Endothelial cell of umbilical vein (primary cell): ENCODE data around the gene EP300. TPM values are rescaled to one million over a fixed set of nuclear protein-coding genes. Genes with fewer than 3 reads are reported as not detected.

ENCODE experiments used
- BruUV-seq: library from RNA; stranded (reverse); fragments of 400-500 nt; replicated peaks from 2 replicates; lab custom pipeline; 2021; lab: Mats Ljungman, UMichigan
- CTCF ChIA-PET: fragments of 300-600, 350-600 bp; sonication (Branson Sonifier 250); formaldehyde crosslinking; loops from one replicate; lab custom pipeline; 2021; ENCODE audit warnings: antibody characterized with exemption, inconsistent platforms; lab: Charles Lee
- POLR2A ChIA-PET: fragments of 300-600, 350-600 bp; sonication (Branson Sonifier 250); formaldehyde crosslinking; loops from one replicate; lab custom pipeline; 2021; ENCODE audit warnings: antibody characterized with exemption, inconsistent platforms; lab: Charles Lee
- DNase-seq: peaks from one replicate; pipeline ENCODE4 v3.0.0-alpha.2; 2011; ENCODE audit warnings: low read depth, low spot score
- FAIRE-seq: peaks from 2 replicates; lab custom pipeline; 2011; peaks lifted over from hg19 to GRCh38; lab: Jason Lieb, UNC
- H2AFZ ChIP-seq: 2 replicates; pipeline ENCODE4 v1.6.0; 2012; ENCODE audit warnings: low read depth, low read length, control low read depth, inconsistent platforms
- H3K27ac ChIP-seq: 2 replicates; pipeline ENCODE4 v1.5.1; 2011; ENCODE audit warnings: low read depth, mild to moderate bottlenecking, control low read depth, low read length, moderate library complexity; ENCODE audit not compliant: insufficient read depth
- H3K27me3 ChIP-seq, 2 experiments: 2 replicates each; pipeline versions ENCODE4 v1.6.0 to v1.6.1; 2011; ENCODE audit warnings: low read length in 2 of 2, mixed read lengths in 1 of 2; ENCODE audit not compliant: control insufficient read depth in 2 of 2, insufficient read depth in 2 of 2
- H3K36me3 ChIP-seq, 2 experiments: 2 replicates in 1 of 2; 3 replicates in 1 of 2; pipeline ENCODE4 v1.5.1; 2011; ENCODE audit warnings: low read length in 2 of 2, mild to moderate bottlenecking in 1 of 2, moderate library complexity in 1 of 2; ENCODE audit not compliant: control insufficient read depth in 2 of 2, insufficient read depth in 2 of 2; ENCODE audit errors: extremely low read depth in 1 of 2
- H3K4me1 ChIP-seq: 3 replicates; pipeline ENCODE4 v1.5.1; 2011; ENCODE audit warnings: mild to moderate bottlenecking, low read length; ENCODE audit not compliant: control insufficient read depth, insufficient read depth; ENCODE audit errors: extremely low read depth
- H3K4me2 ChIP-seq: 2 replicates; pipeline ENCODE4 v1.6.1; 2011; ENCODE audit warnings: low read length, control low read depth, mixed read lengths; ENCODE audit not compliant: insufficient read depth
- H3K4me3 ChIP-seq, 3 experiments: fragments of 200-600 bp in 1 of 3; sonication (generic), shearing (Covaris generic) in 1 of 3; replicated peaks in 1 of 3; 2 replicates each; pipeline ENCODE4 v1.5.1; 2011 to 2016; ENCODE audit warnings: control low read depth in 3 of 3, low read length in 3 of 3, mild to moderate bottlenecking in 2 of 3, inconsistent platforms in 1 of 3, low read depth in 1 of 3, moderate library complexity in 1 of 3; ENCODE audit not compliant: insufficient read depth in 1 of 3
- H3K79me2 ChIP-seq: 2 replicates; pipeline ENCODE4 v1.6.0; 2012; ENCODE audit warnings: low read length, inconsistent platforms; ENCODE audit not compliant: control insufficient read depth, insufficient read depth
- H3K9ac ChIP-seq: replicated peaks from 2 replicates; pipeline ENCODE3; 2011; ENCODE audit warnings: low read length, control low read depth; ENCODE audit not compliant: insufficient read depth; ENCODE audit errors: extremely low read depth
- H3K9me1 ChIP-seq: replicated peaks from 3 replicates; pipeline ENCODE4 v1.6.0; 2011; ENCODE audit warnings: mild to moderate bottlenecking, low read length; ENCODE audit not compliant: control insufficient read depth, insufficient read depth; ENCODE audit errors: extremely low read depth
- H3K9me3 ChIP-seq: replicated peaks from 2 replicates; pipeline ENCODE4 v1.5.1; 2012; ENCODE audit warnings: low read length, inconsistent platforms; ENCODE audit not compliant: control insufficient read depth, insufficient read depth
- H4K20me1 ChIP-seq: replicated peaks from 2 replicates; pipeline ENCODE3; 2011; ENCODE audit warnings: mild to moderate bottlenecking, low read length; ENCODE audit not compliant: control insufficient read depth, insufficient read depth; ENCODE audit errors: extremely low read depth
- EZH2 ChIP-seq: IDR thresholded peaks from 2 replicates; pipeline ENCODE4 v1.6.1; 2012; ENCODE audit warnings: borderline replicate concordance, low read depth, mild to moderate bottlenecking, moderate library complexity, low read length, inconsistent platforms; ENCODE audit not compliant: severe bottlenecking
- FOS ChIP-seq: IDR thresholded peaks from 2 replicates; pipeline ENCODE4 v1.6.1; 2011; ENCODE audit warnings: mild to moderate bottlenecking, low read length, moderate library complexity, borderline replicate concordance; ENCODE audit not compliant: insufficient read depth
- GATA2 ChIP-seq: IDR thresholded peaks from 2 replicates; pipeline ENCODE4 v1.7.0; 2011; ENCODE audit warnings: low read depth, mild to moderate bottlenecking, moderate library complexity, mixed read lengths, low read length; ENCODE audit not compliant: insufficient read length, insufficient read depth
- JUN ChIP-seq: IDR thresholded peaks from 2 replicates; pipeline ENCODE4 v1.6.1; 2011; ENCODE audit warnings: borderline replicate concordance, low read depth; ENCODE audit not compliant: insufficient read length, insufficient read depth
- MAX ChIP-seq: IDR thresholded peaks from 2 replicates; pipeline ENCODE4 v1.6.1; 2011; ENCODE audit not compliant: insufficient read depth, insufficient read length
- MYC ChIP-seq: IDR thresholded peaks from one replicate; pipeline ENCODE4 v1.6.1; 2011; ENCODE audit warnings: mild to moderate bottlenecking, low read depth, low read length
- POLR2A ChIP-seq: IDR thresholded peaks from 2 replicates; pipeline ENCODE4 v1.6.1; 2012; ENCODE audit warnings: low read depth, mild to moderate bottlenecking, control low read depth, low read length
- POLR2AphosphoS5 ChIP-seq: IDR thresholded peaks from 2 replicates; pipeline ENCODE4 v1.6.1; 2012; ENCODE audit warnings: low read depth, mild to moderate bottlenecking, control low read depth, low read length, moderate library complexity; ENCODE audit not compliant: insufficient read depth
- dilution Hi-C: fragments of 300-500 bp; cut with MboI; formaldehyde crosslinking; loops from one replicate; pipeline ENCODE4 v1.15.0; 2019; ENCODE audit warnings: low sequenced_read_pairs; ENCODE audit not compliant: extremely low pct_ligation_motif_present
- intact Hi-C: fragments of 100-400 bp; cut with micrococcal nuclease; formaldehyde crosslinking; loops from one replicate; pipeline ENCODE4 v1.10.0; 2022
- polyA plus RNA-seq, 4 experiments: library from polyadenylated mRNA; depleted of rRNA in 3 of 4; stranded (reverse) in 3 of 4; unstranded in 1 of 4; fragments of >200 nt; gene quantifications; 2 replicates each; pipeline versions ENCODE4 v1.2.1 to v1.2.3, GENCODE V29; 2011 to 2012; ENCODE audit warnings: missing spikeins in 1 of 4
- total RNA-seq: library from RNA; stranded (reverse); gene quantifications from 2 replicates; pipeline ENCODE4 v1.2.3, GENCODE V29; 2021
- TF ChIP-seq, protein P1 (sequence below), 2 donors: IDR thresholded peaks; 1 replicate in 1 of 2; 2 replicates in 1 of 2; pipeline ENCODE4 v1.5.1; 2011; ENCODE audit warnings: low read length in 2 of 2, mild to moderate bottlenecking in 2 of 2, moderate library complexity in 2 of 2, control low read depth in 1 of 2, inconsistent platforms in 1 of 2, low read depth in 1 of 2; ENCODE audit not compliant: insufficient read depth in 1 of 2; ENCODE audit errors: extremely low read depth in 1 of 2

EP300 gene
- total and polyA plus RNA-seq, 2 donors (not counting 3 experiments of a cell fraction or from before 2014, with no cell fraction given): 24.4 to 63.0 TPM

DNA sequence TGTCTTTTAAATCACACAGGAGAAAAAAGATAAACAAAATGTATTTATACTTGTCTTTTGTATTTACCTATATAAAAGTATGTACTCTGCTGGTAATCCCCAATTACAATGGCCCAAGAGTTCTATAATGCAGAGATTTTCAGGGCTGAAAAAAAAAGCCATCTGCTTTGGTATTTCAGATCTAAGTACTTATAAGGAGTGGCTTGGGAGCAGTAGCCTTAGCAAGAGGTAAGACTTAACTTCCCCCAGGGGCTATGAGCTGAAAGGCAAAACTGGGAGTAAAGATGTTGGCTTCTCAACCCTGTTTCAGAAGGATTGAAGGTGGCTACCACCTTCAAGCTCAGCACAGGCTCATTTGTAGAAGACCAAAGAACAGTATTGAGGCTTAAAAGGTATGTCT, 35.3 kb upstream of the EP300 start:
- BruUV-seq: no TSS peak
- no peaks in the 10 kb centered on the region for H3K9me3 ChIP-seq
- no peak overlapping the region for H3K4me3 ChIP-seq
- H3K4me2 ChIP-seq: no peak overlapping the region
- no peak overlapping the region for H3K27ac ChIP-seq
- no peaks in the 10 kb centered on the region for H3K4me1 ChIP-seq
- dilution Hi-C loops (no loop called here), intact Hi-C loops (no loop called here)
- no peaks in the 10 kb centered on the region for H3K79me2 ChIP-seq
- no peaks in the 10 kb centered on the region for H3K36me3 ChIP-seq
- H4K20me1 ChIP-seq: no peaks in the 10 kb centered on the region
- H3K9ac ChIP-seq: no peak overlapping the region
- CTCF ChIA-PET: no interaction called here
- H2AFZ ChIP-seq: no peak overlapping the region
- FAIRE-seq: no peak
- POLR2A ChIA-PET: no interaction called here
- H3K27me3 ChIP-seq: no peaks in the 10 kb centered on the region
- no peak for DNase-seq
- no peaks in the 10 kb centered on the region for H3K9me1 ChIP-seq
- TF ChIP-seq GATA2: no peak
- TF ChIP-seq, protein P1, sequence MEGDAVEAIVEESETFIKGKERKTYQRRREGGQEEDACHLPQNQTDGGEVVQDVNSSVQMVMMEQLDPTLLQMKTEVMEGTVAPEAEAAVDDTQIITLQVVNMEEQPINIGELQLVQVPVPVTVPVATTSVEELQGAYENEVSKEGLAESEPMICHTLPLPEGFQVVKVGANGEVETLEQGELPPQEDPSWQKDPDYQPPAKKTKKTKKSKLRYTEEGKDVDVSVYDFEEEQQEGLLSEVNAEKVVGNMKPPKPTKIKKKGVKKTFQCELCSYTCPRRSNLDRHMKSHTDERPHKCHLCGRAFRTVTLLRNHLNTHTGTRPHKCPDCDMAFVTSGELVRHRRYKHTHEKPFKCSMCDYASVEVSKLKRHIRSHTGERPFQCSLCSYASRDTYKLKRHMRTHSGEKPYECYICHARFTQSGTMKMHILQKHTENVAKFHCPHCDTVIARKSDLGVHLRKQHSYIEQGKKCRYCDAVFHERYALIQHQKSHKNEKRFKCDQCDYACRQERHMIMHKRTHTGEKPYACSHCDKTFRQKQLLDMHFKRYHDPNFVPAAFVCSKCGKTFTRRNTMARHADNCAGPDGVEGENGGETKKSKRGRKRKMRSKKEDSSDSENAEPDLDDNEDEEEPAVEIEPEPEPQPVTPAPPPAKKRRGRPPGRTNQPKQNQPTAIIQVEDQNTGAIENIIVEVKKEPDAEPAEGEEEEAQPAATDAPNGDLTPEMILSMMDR (IDR thresholded peaks at IDR 0.05; ENCODE audit: extremely low read depth in 1 of 2, insufficient read depth in 1 of 2, low read depth in 1 of 2, low read length in 2 of 2): no peak
- TF ChIP-seq EZH2: no peak
- TF ChIP-seq POLR2A: no peak
- TF ChIP-seq MAX: no peak
- TF ChIP-seq FOS: no peak
- TF ChIP-seq JUN: no peak
- TF ChIP-seq MYC: no peak
- no peak for TF ChIP-seq POLR2AphosphoS5
